GM13977 (cell line): ENCODE data around the gene CBX7.

Experiments used
- DNase-seq: peaks from one replicate; pipeline ENCODE4 v3.0.0; 2012; ENCODE audit warnings: low spot score
- CTCF ChIP-seq: IDR thresholded peaks from 2 replicates; pipeline ENCODE4 v1.5.1; 2012; ENCODE audit warnings: mild to moderate bottlenecking, control low read depth; ENCODE audit not compliant: insufficient read depth; ENCODE audit errors: extremely low read depth, missing control alignments
- in situ Hi-C: fragments of 300-500 bp; cut with MboI; formaldehyde crosslinking; loops from one replicate; pipeline ENCODE4 v1.12.0; 2022; ENCODE audit warnings: low sequenced_read_pairs, low pct_unique_long_range_greater_than_20kb, mixed read lengths, inconsistent platforms; ENCODE audit not compliant: unreplicated experiment

Gene CBX7

GRCh38 chr22:39115570-39115969 is 36.9 kb downstream of the CBX7 start:
- in situ Hi-C loops, result no loop called here
- no peak for TF ChIP-seq CTCF
- no peak for DNase-seq

DNA sequence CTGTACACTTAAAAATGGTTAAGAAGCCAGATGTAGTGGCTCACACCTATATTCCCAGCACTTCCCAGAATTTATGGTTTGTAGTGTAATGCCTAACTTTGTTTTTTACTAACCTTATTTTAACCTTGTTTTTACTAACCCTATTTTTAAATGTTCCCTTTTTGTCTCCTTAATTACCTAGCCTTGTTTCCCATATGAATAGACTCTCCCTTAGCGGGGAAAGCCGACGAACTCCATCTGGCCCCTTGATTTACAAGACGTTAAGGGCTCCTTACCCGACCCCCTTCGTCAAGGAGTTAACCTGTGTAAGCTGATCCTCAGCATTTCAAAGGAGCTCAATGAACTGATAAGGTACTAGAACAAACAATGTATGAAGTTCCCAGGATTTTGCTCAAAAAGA is 38.4 kb downstream of the CBX7 start:
- no peak for TF ChIP-seq CTCF
- in situ Hi-C loops, result no loop called here
- DNase-seq, result no peak

DNA sequence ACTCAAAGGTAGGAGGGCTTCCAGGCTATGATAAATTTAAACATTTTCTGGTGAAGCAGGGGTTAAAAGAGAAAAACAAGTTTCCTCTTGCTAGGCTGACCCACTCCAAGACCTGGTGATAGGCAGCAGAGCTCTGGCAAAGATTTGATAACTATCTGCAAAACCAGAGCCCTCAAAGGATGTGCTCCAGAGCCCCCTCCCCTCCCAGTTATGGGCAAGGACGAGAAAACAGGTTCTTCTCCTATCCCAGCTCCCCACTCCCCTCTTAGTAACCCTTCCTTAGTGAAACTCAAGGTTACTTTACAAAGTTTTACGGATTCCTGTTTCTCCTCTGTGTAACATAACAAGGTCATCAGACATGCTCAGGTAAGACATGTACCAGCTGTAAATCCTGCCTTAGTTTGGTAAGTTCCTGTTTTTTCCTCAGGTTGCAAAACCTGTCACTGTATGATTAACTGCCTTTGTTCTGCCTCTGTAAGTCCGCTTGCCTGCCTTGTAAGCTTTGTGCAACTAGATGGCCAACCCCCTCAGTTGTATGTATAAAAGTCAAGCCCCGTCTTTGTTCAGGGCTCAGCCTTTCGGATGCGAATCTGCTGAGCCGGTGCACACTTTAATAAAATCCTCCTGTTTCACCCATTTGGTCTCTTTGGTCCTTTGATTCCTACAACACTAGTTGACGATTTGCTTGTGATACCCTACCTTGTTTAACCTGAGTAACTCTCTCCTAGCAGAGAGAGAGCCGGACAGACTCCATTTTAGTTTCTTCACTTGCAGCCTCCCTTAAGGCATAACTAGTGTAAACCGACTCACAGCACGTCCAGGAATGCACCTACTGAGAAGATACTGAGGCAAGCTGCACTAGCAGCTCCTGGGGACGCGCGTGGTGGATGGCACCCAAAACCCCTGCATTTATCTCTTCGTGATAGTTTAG is 41.6 kb downstream of the CBX7 start:
- in situ Hi-C loops, result no loop called here
- no peak for TF ChIP-seq CTCF
- DNase-seq, result no peak

DNA sequence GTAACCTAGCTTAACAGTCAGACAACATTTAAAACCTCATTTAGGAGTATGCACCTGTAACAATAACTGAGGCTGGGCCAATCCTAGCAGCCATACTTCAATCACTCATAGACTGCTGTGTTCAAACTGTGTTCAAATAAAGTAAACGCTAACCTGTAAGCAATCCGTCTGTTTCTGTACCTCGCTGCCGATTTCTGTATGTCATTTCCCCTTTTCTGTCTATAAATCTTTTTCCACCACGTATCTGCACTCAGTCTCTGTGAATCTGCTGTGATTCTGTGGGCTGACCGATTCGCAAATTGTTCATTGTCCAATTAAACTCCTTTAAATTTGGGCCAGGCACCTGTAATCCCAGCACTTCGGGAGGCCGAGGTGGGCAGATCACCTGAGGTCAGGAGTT is 43.1 kb downstream of the CBX7 start:
- no peak for DNase-seq
- no peak for TF ChIP-seq CTCF
- in situ Hi-C loops, result no loop called here

- in situ Hi-C loops, result no loop called here
- TF ChIP-seq CTCF, result no peak
- DNase-seq, result no peak
These were observed 44.0 kb downstream of the CBX7 start for GRCh38 chr22:39108487-39108886.

- no peak for TF ChIP-seq CTCF
- in situ Hi-C loops, result no loop called here
- no peak for DNase-seq
These were observed 46.2 kb downstream of the CBX7 start for GRCh38 chr22:39106326-39106725.
